Measurements from ENCODE around the gene SSC4D. TPM values are rescaled to one million over a fixed set of nuclear protein-coding genes. Genes with fewer than 3 reads are reported as not detected.

The SSC4D gene
- total RNA-seq, 1 donor from 2014 or later: 0.79 TPM

GRCh38 chr7:76351372-76351771, 58.1 kb downstream of the SSC4D start:
- FAIRE-seq (no peak), DNase-seq (ENCODE audit: low read depth) (no peak)
- TF ChIP-seq CTCF (IDR thresholded peaks at IDR 0.05; ENCODE audit: insufficient read depth, low read length, severe bottlenecking): no peak
- Histone ChIP-seq H3K36me3 (ENCODE audit: control insufficient read depth, insufficient read depth, low read length) (peaks cover 18% of the 10 kb centered on the region), H3K4me3 (ENCODE audit: low read depth, low read length) (no peak overlapping the region), H3K27me3 (ENCODE audit: control insufficient read depth, insufficient read depth, low read length) (no peaks in the 10 kb centered on the region)

- Histone ChIP-seq H3K4me3 (ENCODE audit: low read depth, low read length) (no peak overlapping the region), H3K36me3 (ENCODE audit: control insufficient read depth, insufficient read depth, low read length) (peaks cover 21% of the 10 kb centered on the region), H3K27me3 (ENCODE audit: control insufficient read depth, insufficient read depth, low read length) (no peaks in the 10 kb centered on the region)
- no peak for FAIRE-seq
- DNase-seq (ENCODE audit: low read depth): no peak
- no peak for TF ChIP-seq CTCF (IDR thresholded peaks at IDR 0.05; ENCODE audit: insufficient read depth, low read length, severe bottlenecking)
Measured at GRCh38 chr7:76349313-76349885, 60.1 kb downstream of the SSC4D start.

DNA sequence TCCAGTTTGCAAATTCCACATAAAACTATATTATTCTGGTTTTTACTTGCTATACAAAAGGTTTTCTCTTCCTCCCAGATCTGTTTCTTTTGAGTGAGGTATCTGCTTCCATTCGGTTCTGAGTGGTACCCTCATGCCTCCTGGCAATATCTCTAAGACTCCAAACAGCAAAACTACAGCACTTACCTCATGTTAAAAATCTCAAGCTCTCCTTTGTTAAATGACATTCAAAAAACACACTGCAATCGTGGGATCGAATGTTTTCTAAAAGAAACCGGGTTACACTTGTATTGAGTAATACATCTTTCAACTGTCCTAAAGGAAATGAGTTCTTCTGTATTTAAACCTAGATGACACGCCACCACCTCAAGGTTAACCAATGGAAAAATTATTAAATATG, 61.8 kb downstream of the SSC4D start:
- H3K36me3 ChIP-seq (ENCODE audit: control insufficient read depth, insufficient read depth, low read length): peaks cover 23% of the 10 kb centered on the region
- H3K4me3 ChIP-seq (ENCODE audit: low read depth, low read length): no peak overlapping the region
- DNase-seq (ENCODE audit: low read depth) (no peak), FAIRE-seq (no peak)
- no peak for TF ChIP-seq CTCF (IDR thresholded peaks at IDR 0.05; ENCODE audit: insufficient read depth, low read length, severe bottlenecking)
- no peaks in the 10 kb centered on the region for H3K27me3 ChIP-seq (ENCODE audit: control insufficient read depth, insufficient read depth, low read length)

DNA sequence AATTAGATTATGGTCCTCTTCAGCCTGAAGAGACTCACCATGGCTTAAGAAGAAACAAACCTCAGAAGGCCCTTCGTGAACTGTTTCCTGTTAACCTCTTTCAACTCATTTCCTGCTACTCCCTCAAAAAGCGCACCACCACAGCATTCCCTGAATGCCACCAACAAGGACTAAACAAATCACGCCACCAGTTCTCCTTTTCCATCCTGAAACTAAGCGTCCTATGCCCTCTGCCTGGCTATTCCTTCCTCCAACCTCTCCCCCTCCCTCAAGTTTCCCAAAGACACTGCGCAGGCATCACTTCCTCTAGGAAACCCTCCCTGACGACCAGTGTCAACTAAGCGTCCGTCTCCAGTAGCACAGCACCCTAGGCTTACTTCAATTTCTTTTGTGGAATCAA, 62.7 kb downstream of the SSC4D start:
- H3K27me3 ChIP-seq (ENCODE audit: control insufficient read depth, insufficient read depth, low read length): no peaks in the 10 kb centered on the region
- peaks cover 26% of the 10 kb centered on the region for H3K36me3 ChIP-seq (ENCODE audit: control insufficient read depth, insufficient read depth, low read length)
- TF ChIP-seq CTCF (IDR thresholded peaks at IDR 0.05; ENCODE audit: insufficient read depth, low read length, severe bottlenecking): no peak
- no peak overlapping the region for H3K4me3 ChIP-seq (ENCODE audit: low read depth, low read length)
- FAIRE-seq (no peak), DNase-seq (ENCODE audit: low read depth) (no peak)

- Histone ChIP-seq H3K36me3 (ENCODE audit: control insufficient read depth, insufficient read depth, low read length) (peaks cover 24% of the 10 kb centered on the region), H3K4me3 (ENCODE audit: low read depth, low read length) (no peak overlapping the region), H3K27me3 (ENCODE audit: control insufficient read depth, insufficient read depth, low read length) (no peaks in the 10 kb centered on the region)
- no peak for DNase-seq (ENCODE audit: low read depth)
- no peak for FAIRE-seq
- TF ChIP-seq CTCF (IDR thresholded peaks at IDR 0.05; ENCODE audit: insufficient read depth, low read length, severe bottlenecking): no peak
Measured at GRCh38 chr7:76346097-76346496, 63.4 kb downstream of the SSC4D start.

DNA sequence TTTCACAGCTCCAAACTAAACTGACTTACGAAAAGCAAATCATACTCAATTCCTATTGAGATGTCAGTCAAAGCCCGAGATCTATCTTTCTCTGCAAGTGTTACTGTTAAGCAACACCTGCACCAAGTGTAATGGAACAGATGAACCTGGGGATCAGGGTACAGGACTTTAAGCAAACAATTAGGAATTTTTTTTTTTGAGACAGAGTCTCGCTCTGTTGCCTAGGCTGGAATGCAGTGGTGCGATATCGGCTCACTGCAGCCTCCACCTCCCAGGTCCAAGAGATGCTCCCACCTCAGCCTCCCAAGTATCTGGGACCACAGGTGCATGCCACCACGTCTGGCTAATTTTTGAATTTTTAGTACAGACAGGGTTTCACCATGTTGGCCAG, 65.6 kb downstream of the SSC4D start:
- DNase-seq (ENCODE audit: low read depth) (no peak), FAIRE-seq (no peak)
- no peak for TF ChIP-seq CTCF (IDR thresholded peaks at IDR 0.05; ENCODE audit: insufficient read depth, low read length, severe bottlenecking)
- H3K4me3 ChIP-seq (ENCODE audit: low read depth, low read length): no peak overlapping the region
- H3K36me3 ChIP-seq (ENCODE audit: control insufficient read depth, insufficient read depth, low read length): peaks cover 21% of the 10 kb centered on the region
- no peaks in the 10 kb centered on the region for H3K27me3 ChIP-seq (ENCODE audit: control insufficient read depth, insufficient read depth, low read length)
